CD8-positive, alpha-beta memory T cell (primary cell): Measurements from ENCODE around the gene TSR1. TPM values are rescaled to one million over a fixed set of nuclear protein-coding genes. Genes with fewer than 3 reads are reported as not detected.

ENCODE experiments used
- CTCF ChIA-PET: fragments of 350-600 bp; sonication (Branson Sonifier 250); formaldehyde crosslinking; loops from one replicate; lab custom pipeline; 2021; ENCODE audit warnings: antibody characterized with exemption; lab: Charles Lee
- POLR2A ChIA-PET: fragments of 350-600 bp; sonication (Branson Sonifier 250); formaldehyde crosslinking; loops from one replicate; lab custom pipeline; 2021; ENCODE audit warnings: antibody characterized with exemption; lab: Charles Lee
- DNase-seq, 5 donors: peaks; one replicate each; pipeline versions ENCODE4 v3.0.0 to v3.0.0-alpha.2; 2020 to 2022; ENCODE audit warnings: mixed read lengths in 1 of 5
- H3K27ac ChIP-seq: one replicate; pipeline ENCODE4 v1.7.0; 2013; ENCODE audit warnings: low read depth, mild to moderate bottlenecking, low read length, moderate library complexity
- H3K27me3 ChIP-seq: 2 replicates; pipeline ENCODE4 v1.7.0; 2013; ENCODE audit warnings: low read length, mild to moderate bottlenecking; ENCODE audit not compliant: insufficient read depth, poor library complexity, severe bottlenecking
- H3K36me3 ChIP-seq: 2 replicates; pipeline ENCODE4 v1.7.0; 2013; ENCODE audit warnings: mild to moderate bottlenecking, low read length, moderate library complexity; ENCODE audit not compliant: insufficient read depth
- H3K4me1 ChIP-seq: 2 replicates; pipeline ENCODE4 v1.7.0; 2013; ENCODE audit warnings: mild to moderate bottlenecking, low read length, moderate library complexity; ENCODE audit not compliant: insufficient read depth
- H3K4me3 ChIP-seq: 2 replicates; pipeline ENCODE4 v1.7.0; 2013; ENCODE audit warnings: mild to moderate bottlenecking, low read length
- H3K9me3 ChIP-seq: 2 replicates; pipeline ENCODE4 v1.7.0; 2013; ENCODE audit warnings: mild to moderate bottlenecking, low read length
- H3K27ac Mint-ChIP-seq, 8 donors: one replicate each; pipeline ENCODE4 v1.8.0; 2020 to 2021; ENCODE audit warnings: mixed read lengths in 8 of 8, mild to moderate bottlenecking in 6 of 8, inconsistent platforms in 3 of 8, moderate library complexity in 3 of 8
- H3K27me3 Mint-ChIP-seq, 2 donors: one replicate each; pipeline ENCODE4 v1.8.0; 2020 to 2021; ENCODE audit warnings: mixed read lengths in 2 of 2, mild to moderate bottlenecking in 1 of 2, moderate library complexity in 1 of 2
- H3K36me3 Mint-ChIP-seq, 3 donors: one replicate each; pipeline ENCODE4 v1.8.0; 2020 to 2021; ENCODE audit warnings: mixed read lengths in 3 of 3, inconsistent platforms in 1 of 3, mild to moderate bottlenecking in 1 of 3
- H3K4me1 Mint-ChIP-seq, 3 donors: one replicate each; pipeline ENCODE4 v1.8.0; 2020 to 2021; ENCODE audit warnings: mixed read lengths in 3 of 3, inconsistent platforms in 1 of 3, mild to moderate bottlenecking in 1 of 3
- H3K4me3 Mint-ChIP-seq, 7 donors: one replicate each; pipeline ENCODE4 v1.8.0; 2020 to 2021; ENCODE audit warnings: mixed read lengths in 7 of 7, mild to moderate bottlenecking in 6 of 7, moderate library complexity in 4 of 7, inconsistent platforms in 2 of 7
- H3K9me3 Mint-ChIP-seq, 5 donors: one replicate each; pipeline ENCODE4 v1.8.0; 2020 to 2022; ENCODE audit warnings: mixed read lengths in 5 of 5, mild to moderate bottlenecking in 3 of 5, moderate library complexity in 2 of 5, inconsistent platforms in 1 of 5
- polyA plus RNA-seq: library from polyadenylated mRNA; unstranded; fragments of 300-500 nt; fragmentation: Illumina TruSeq; gene quantifications from one replicate; pipeline ENCODE4 v1.2.3, GENCODE V29; 2021
- total RNA-seq, 2 experiments: library from RNA; stranded (reverse); gene quantifications; one replicate each; pipeline ENCODE4 v1.2.3, GENCODE V29; 2021

The TSR1 gene
- total and polyA plus RNA-seq, 3 experiments from 2014 or later = 22.0 to 99.4 (median 97.7) TPM

DNA sequence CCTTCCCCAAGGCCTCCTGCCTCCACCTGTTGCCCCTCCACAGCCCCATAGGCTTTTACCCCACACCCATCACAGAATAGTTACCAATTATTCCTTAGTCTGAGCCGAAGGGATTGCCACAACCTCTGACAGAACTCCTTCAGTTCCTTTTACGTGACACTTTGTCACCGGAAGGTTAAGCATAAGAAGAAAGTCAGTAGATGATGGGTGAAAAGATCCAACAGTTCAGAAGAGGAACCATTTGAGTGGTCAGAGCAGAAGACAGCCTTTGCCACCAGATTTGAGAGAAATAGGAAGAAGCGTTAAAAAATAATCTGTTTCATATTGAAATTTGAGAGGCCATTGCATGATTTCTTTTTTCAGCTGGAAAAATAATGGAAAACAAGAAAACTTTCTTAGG, 31.3 kb downstream of the TSR1 start:
- peak overlapping the region; percentile 59 to 86 (median 68) for H3K4me3 Mint-ChIP-seq
- CTCF ChIA-PET = no interaction called here
- H3K27me3 Mint-ChIP-seq = no peaks in the 10 kb centered on the region
- peaks cover 30 to 56% (median 45%) of the 10 kb centered on the region in 3 donors for H3K4me1 Mint-ChIP-seq
- no peaks in the 10 kb centered on the region for H3K27me3 ChIP-seq
- peaks cover 3% of the 10 kb centered on the region for H3K36me3 ChIP-seq
- no peak overlapping the region for H3K4me3 ChIP-seq
- H3K27ac ChIP-seq = no peak overlapping the region
- H3K36me3 Mint-ChIP-seq = peaks cover 0 to 15% (median 4%) of the 10 kb centered on the region in 3 donors
- H3K27ac Mint-ChIP-seq = peak overlapping the region in 4 of 8 donors; percentile 29 to 95 (median 74)
- no peak for DNase-seq
- no peaks in the 10 kb centered on the region for H3K9me3 ChIP-seq
- no peaks in the 10 kb centered on the region for H3K9me3 Mint-ChIP-seq
- POLR2A ChIA-PET = interaction anchor here (0.8 kb wide), 1 partner anchor 9 kb away, joined by 3 read pairs; no protein-coding TSS in a partner anchor
- peaks cover 18% of the 10 kb centered on the region for H3K4me1 ChIP-seq

- peak within 1 kb of the TSS; percentile 81 for H3K27ac ChIP-seq
- no peaks in the 10 kb centered on the region for H3K27me3 Mint-ChIP-seq
- peaks cover 0 to 28% (median 10%) of the 10 kb centered on the region in 3 donors for H3K36me3 Mint-ChIP-seq
- H3K36me3 ChIP-seq = peaks cover 16% of the 10 kb centered on the region
- peak within 1 kb of the TSS; percentile 91 to 99 (median 91) for H3K4me3 Mint-ChIP-seq
- CTCF ChIA-PET = interaction anchor here (0.7 to 1.7 kb wide), 9 partner anchors 11 to 112 kb away, joined by 3 to 6 read pairs (median 3); partner anchors contain the start of gene TSR1
- H3K27me3 ChIP-seq = no peaks in the 10 kb centered on the region
- H3K4me3 ChIP-seq = peak within 1 kb of the TSS; percentile 88
- no peaks in the 10 kb centered on the region for H3K9me3 Mint-ChIP-seq
- DNase-seq = peak; percentile 89 to 97 (median 94)
- peaks cover 35 to 56% (median 54%) of the 10 kb centered on the region in 3 donors for H3K4me1 Mint-ChIP-seq
- POLR2A ChIA-PET = interaction anchor here (0.8 to 2.1 kb wide), 7 partner anchors 33 to 587 kb away, joined by 3 to 7 read pairs (median 5); partner anchors contain the start of genes HIC1 and TSR1
- H3K9me3 ChIP-seq = no peaks in the 10 kb centered on the region
- H3K27ac Mint-ChIP-seq = peak within 1 kb of the TSS; percentile 82 to 95 (median 93)
- H3K4me1 ChIP-seq = peaks cover 18% of the 10 kb centered on the region
Measured at GRCh38 chr17:2303204-2304188, 32.8 kb downstream of the TSR1 start, which contains the start of the genes SMG6 and SRR. Gene SMG6 (minus strand): TSS chr17:2303785. CDS start chr17:2303720, 65 bp downstream. Gene SRR (plus strand): TSS chr17:2303950. CDS start chr17:2315561, 11,611 bp downstream.

DNA sequence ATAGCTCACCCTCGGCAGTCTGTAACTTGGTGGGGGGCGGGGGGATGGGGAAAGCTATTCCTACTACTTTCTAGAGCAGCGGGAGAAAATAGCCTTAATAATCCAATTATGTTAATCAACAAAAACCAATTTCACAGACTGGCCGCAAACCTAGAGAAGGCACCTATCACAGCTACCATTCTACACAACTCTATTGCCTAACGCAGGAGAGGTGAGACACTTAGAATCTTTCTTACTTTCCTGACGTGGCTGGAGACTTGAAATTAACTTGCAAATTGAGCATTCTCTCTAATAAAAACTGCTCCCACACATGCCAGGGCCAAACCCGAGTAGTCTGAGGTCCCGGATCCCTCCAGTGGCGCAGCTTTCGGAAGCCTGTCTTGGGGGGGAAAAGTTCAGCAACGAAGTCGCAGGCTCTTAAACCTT, 33.5 kb downstream of the TSR1 start:
- Mint-ChIP-seq H3K4me1 (peaks cover 38 to 60% (median 59%) of the 10 kb centered on the region in 3 donors), H3K27ac (peak overlapping the region; percentile 82 to 95 (median 93)), H3K4me3 (peak overlapping the region; percentile 91 to 99 (median 91)), H3K9me3 (no peaks in the 10 kb centered on the region), H3K36me3 (peaks cover 0 to 33% (median 10%) of the 10 kb centered on the region in 3 donors), H3K27me3 (no peaks in the 10 kb centered on the region)
- Histone ChIP-seq H3K27me3 (no peaks in the 10 kb centered on the region), H3K9me3 (no peaks in the 10 kb centered on the region), H3K27ac (peak overlapping the region; percentile 81), H3K4me3 (peak overlapping the region; percentile 88), H3K4me1 (peaks cover 18% of the 10 kb centered on the region), H3K36me3 (peaks cover 18% of the 10 kb centered on the region)
- CTCF ChIA-PET = interaction anchor here (1.1 to 1.8 kb wide), 9 partner anchors 12 to 248 kb away, joined by 3 to 6 read pairs (median 3); partner anchors contain the start of genes HIC1 and TSR1
- POLR2A ChIA-PET = interaction anchor here (0.6 to 2.1 kb wide), 7 partner anchors 33 to 687 kb away, joined by 3 to 6 read pairs (median 3); no protein-coding TSS in a partner anchor
- peak in 1 of 5 donors; percentile 50 for DNase-seq

- peaks cover 46% of the 10 kb centered on the region for H3K36me3 ChIP-seq
- Mint-ChIP-seq H3K27ac (peak overlapping the region in 1 of 8 donors; percentile 31), H3K27me3 (no peaks in the 10 kb centered on the region), H3K4me3 (no peak overlapping the region), H3K4me1 (peaks cover 53 to 73% (median 66%) of the 10 kb centered on the region in 3 donors), H3K9me3 (no peaks in the 10 kb centered on the region), H3K36me3 (peaks cover 0 to 62% (median 12%) of the 10 kb centered on the region in 3 donors)
- no peak overlapping the region for H3K27ac ChIP-seq
- POLR2A ChIA-PET = no interaction called here
- peaks cover 23% of the 10 kb centered on the region for H3K4me1 ChIP-seq
- CTCF ChIA-PET = no interaction called here
- no peak overlapping the region for H3K4me3 ChIP-seq
- H3K27me3 ChIP-seq = no peaks in the 10 kb centered on the region
- no peaks in the 10 kb centered on the region for H3K9me3 ChIP-seq
- DNase-seq = no peak
Measured at GRCh38 chr17:2299756-2300155, 36.5 kb downstream of the TSR1 start.

DNA sequence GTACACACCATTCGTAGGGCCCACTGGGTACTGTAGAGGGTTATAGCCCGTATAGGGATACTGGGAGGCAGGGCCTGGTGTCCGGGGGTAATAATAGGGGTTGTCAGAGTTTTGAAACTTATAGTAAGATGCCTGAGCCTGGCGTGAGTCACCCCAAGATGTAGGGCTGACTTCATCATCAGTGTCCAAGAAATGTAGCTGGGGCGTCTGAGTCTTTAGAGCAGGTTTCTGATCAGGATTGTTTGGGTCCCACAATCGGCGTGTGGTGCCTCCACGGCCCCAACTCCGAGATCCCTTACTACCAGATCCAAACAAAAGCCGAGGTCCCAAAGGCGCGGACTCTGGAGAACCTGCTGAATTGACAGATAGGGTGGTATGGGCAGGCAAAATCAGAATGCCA, 37.1 kb downstream of the TSR1 start:
- no peak for DNase-seq
- Mint-ChIP-seq H3K27me3 (no peaks in the 10 kb centered on the region), H3K36me3 (peaks cover 0 to 68% (median 17%) of the 10 kb centered on the region in 3 donors), H3K4me3 (peak overlapping the region in 1 of 7 donors; percentile 36), H3K27ac (no peak overlapping the region), H3K9me3 (no peaks in the 10 kb centered on the region), H3K4me1 (peaks cover 57 to 76% (median 70%) of the 10 kb centered on the region in 3 donors)
- Histone ChIP-seq H3K27me3 (no peaks in the 10 kb centered on the region), H3K36me3 (peaks cover 50% of the 10 kb centered on the region), H3K4me3 (no peak overlapping the region), H3K27ac (no peak overlapping the region), H3K9me3 (no peaks in the 10 kb centered on the region), H3K4me1 (peaks cover 23% of the 10 kb centered on the region)
- CTCF ChIA-PET = interaction anchor here (1.5 to 1.9 kb wide), 2 partner anchors 54 to 84 kb away, joined by 4 read pairs; no protein-coding TSS in a partner anchor
- POLR2A ChIA-PET = no interaction called here

DNA sequence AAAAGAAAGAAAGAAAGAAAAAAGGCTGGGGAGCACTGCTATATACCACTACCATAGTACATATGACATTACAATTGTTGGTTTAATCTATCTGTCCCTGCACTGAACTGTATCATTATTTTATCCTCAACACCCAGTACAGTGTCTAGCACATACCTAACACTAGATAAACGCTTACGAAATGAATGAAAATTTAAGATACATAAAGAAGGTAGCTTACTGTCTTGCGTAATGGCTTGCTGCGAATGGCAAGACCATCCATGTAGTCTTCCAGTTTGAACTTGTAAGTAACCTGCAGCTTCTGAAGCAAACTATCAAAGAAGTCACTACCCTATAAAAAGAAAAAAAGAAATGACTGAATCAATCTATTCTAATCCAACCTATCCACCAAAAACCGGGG, 39.2 kb downstream of the TSR1 start:
- CTCF ChIA-PET = interaction anchor here (1.0 kb wide), 1 partner anchor 239 kb away, joined by 3 read pairs; no protein-coding TSS in a partner anchor
- Mint-ChIP-seq H3K27ac (peak overlapping the region in 1 of 8 donors; percentile 5), H3K27me3 (no peaks in the 10 kb centered on the region), H3K4me1 (peaks cover 53 to 75% (median 67%) of the 10 kb centered on the region in 3 donors), H3K36me3 (peaks cover 0 to 85% (median 25%) of the 10 kb centered on the region in 3 donors), H3K4me3 (no peak overlapping the region), H3K9me3 (no peaks in the 10 kb centered on the region)
- POLR2A ChIA-PET = no interaction called here
- Histone ChIP-seq H3K9me3 (no peaks in the 10 kb centered on the region), H3K27me3 (no peaks in the 10 kb centered on the region), H3K4me1 (peaks cover 15% of the 10 kb centered on the region), H3K4me3 (no peak overlapping the region), H3K27ac (no peak overlapping the region), H3K36me3 (peaks cover 65% of the 10 kb centered on the region)
- DNase-seq = no peak

- ChIA-PET CTCF (interaction anchor here (0.7 kb wide), 1 partner anchor 240 kb away, joined by 3 read pairs; no protein-coding TSS in a partner anchor), POLR2A (interaction anchor here (0.7 kb wide), 1 partner anchor 12 kb away, joined by 3 read pairs; no protein-coding TSS in a partner anchor)
- Histone ChIP-seq H3K4me1 (peaks cover 5% of the 10 kb centered on the region), H3K4me3 (no peak overlapping the region), H3K27ac (no peak overlapping the region), H3K27me3 (no peaks in the 10 kb centered on the region), H3K9me3 (no peaks in the 10 kb centered on the region), H3K36me3 (peaks cover 69% of the 10 kb centered on the region)
- Mint-ChIP-seq H3K36me3 (peaks cover 3 to 91% (median 33%) of the 10 kb centered on the region in 3 donors), H3K4me1 (peaks cover 41 to 61% (median 52%) of the 10 kb centered on the region in 3 donors), H3K27me3 (no peaks in the 10 kb centered on the region), H3K4me3 (peak overlapping the region in 1 of 7 donors; percentile 48), H3K27ac (peak overlapping the region in 4 of 8 donors; percentile 26 to 84 (median 53)), H3K9me3 (no peaks in the 10 kb centered on the region)
- DNase-seq = no peak
Measured at GRCh38 chr17:2295575-2295974, 40.7 kb downstream of the TSR1 start.
